Loucy (cell line): ENCODE measurements around the gene CACNA1C.

Source experiments
- EZH2phosphoT487 ChIP-seq: fragments of 200-600 bp; IDR thresholded peaks from 2 replicates; pipeline ENCODE4 v1.6.1; 2018; ENCODE audit warnings: antibody characterized with exemption, mild to moderate bottlenecking, moderate library complexity, borderline replicate concordance
- TF ChIP-seq, protein P1 (sequence below): fragments of 200-600 bp; sonication (generic); conservative IDR thresholded peaks from 2 replicates; pipeline ENCODE4 v1.5.1; 2014; ENCODE audit warnings: mild to moderate bottlenecking, antibody characterized with exemption, low read length

DNA sequence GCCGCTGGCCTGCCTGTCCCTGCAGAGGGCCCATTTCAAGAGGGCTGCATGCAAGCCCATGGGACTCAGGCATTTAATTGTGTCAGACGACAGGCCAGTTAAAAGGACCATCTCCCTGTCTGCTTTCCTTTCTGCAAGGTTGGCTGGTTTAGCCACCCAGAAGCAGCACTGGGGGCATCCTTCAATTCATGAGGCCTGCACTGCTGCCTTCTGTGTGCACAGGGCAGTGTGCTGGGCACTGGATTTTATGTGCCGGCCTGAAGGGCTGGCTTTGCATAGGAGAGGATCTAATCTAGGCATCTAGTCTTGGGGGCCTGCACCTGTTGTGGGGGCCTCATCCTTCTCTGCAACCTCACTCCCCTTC lies 627.9 kb downstream of the CACNA1C start:
- TF ChIP-seq, protein P1, sequence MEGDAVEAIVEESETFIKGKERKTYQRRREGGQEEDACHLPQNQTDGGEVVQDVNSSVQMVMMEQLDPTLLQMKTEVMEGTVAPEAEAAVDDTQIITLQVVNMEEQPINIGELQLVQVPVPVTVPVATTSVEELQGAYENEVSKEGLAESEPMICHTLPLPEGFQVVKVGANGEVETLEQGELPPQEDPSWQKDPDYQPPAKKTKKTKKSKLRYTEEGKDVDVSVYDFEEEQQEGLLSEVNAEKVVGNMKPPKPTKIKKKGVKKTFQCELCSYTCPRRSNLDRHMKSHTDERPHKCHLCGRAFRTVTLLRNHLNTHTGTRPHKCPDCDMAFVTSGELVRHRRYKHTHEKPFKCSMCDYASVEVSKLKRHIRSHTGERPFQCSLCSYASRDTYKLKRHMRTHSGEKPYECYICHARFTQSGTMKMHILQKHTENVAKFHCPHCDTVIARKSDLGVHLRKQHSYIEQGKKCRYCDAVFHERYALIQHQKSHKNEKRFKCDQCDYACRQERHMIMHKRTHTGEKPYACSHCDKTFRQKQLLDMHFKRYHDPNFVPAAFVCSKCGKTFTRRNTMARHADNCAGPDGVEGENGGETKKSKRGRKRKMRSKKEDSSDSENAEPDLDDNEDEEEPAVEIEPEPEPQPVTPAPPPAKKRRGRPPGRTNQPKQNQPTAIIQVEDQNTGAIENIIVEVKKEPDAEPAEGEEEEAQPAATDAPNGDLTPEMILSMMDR: no peak
- no peak for TF ChIP-seq EZH2phosphoT487
